Neutrophil (primary cell): ENCODE data around the gene EFCAB6.

Experiments used
- H3K27ac ChIP-seq: fragments of 200-600 bp; sonication (generic); 2 replicates; pipeline ENCODE4 v1.5.1; 2016; ENCODE audit warnings: mild to moderate bottlenecking, moderate library complexity
- H3K27me3 ChIP-seq: fragments of 200-600 bp; sonication (generic); 2 replicates; pipeline ENCODE4 v1.6.0; 2016; ENCODE audit warnings: mild to moderate bottlenecking
- H3K36me3 ChIP-seq: fragments of 200-600 bp; sonication (generic); 2 replicates; pipeline ENCODE4 v1.5.1; 2017
- H3K4me1 ChIP-seq, 2 experiments: fragments of 200-600 bp in 1 of 2; sonication (generic) in 1 of 2; 1 replicate in 1 of 2; 2 replicates in 1 of 2; pipeline versions ENCODE4 v1.5.1 to v1.6.1; 2013 to 2016; ENCODE audit warnings: low read depth in 1 of 2, low read length in 1 of 2, mild to moderate bottlenecking in 1 of 2, moderate library complexity in 1 of 2; ENCODE audit not compliant: control insufficient read depth in 1 of 2, insufficient read depth in 1 of 2
- H3K4me3 ChIP-seq, 2 experiments: fragments of 200-600 bp in 1 of 2; sonication (generic) in 1 of 2; 1 replicate in 1 of 2; 2 replicates in 1 of 2; pipeline ENCODE4 v1.5.1; 2013 to 2016; ENCODE audit warnings: low read depth in 1 of 2, low read length in 1 of 2, mild to moderate bottlenecking in 1 of 2, moderate library complexity in 1 of 2
- H3K9me3 ChIP-seq: fragments of 200-600 bp; sonication (generic); 2 replicates; pipeline ENCODE4 v1.5.1; 2016
- CTCF ChIP-seq: fragments of 200-600 bp; sonication (generic); IDR thresholded peaks from 2 replicates; pipeline ENCODE4 v1.5.1; 2016; ENCODE audit warnings: antibody characterized with exemption

Gene EFCAB6

GRCh38 chr22:43706151-43706550 is 106.0 kb downstream of the EFCAB6 start:
- no peak for TF ChIP-seq CTCF
- H3K4me3 ChIP-seq: no peak overlapping the region
- peaks cover 5% of the 10 kb centered on the region for H3K9me3 ChIP-seq
- H3K27me3 ChIP-seq: no peaks in the 10 kb centered on the region
- H3K36me3 ChIP-seq: no peaks in the 10 kb centered on the region
- H3K27ac ChIP-seq: no peak overlapping the region
- no peaks in the 10 kb centered on the region for H3K4me1 ChIP-seq

GRCh38 chr22:43704051-43704450 is 108.1 kb downstream of the EFCAB6 start:
- Histone ChIP-seq H3K36me3 (no peaks in the 10 kb centered on the region), H3K27ac (no peak overlapping the region), H3K4me1 (no peaks in the 10 kb centered on the region), H3K27me3 (no peaks in the 10 kb centered on the region), H3K4me3 (no peak overlapping the region), H3K9me3 (peaks cover 5% of the 10 kb centered on the region)
- no peak for TF ChIP-seq CTCF

- no peaks in the 10 kb centered on the region for H3K36me3 ChIP-seq
- H3K27ac ChIP-seq: no peak overlapping the region
- no peaks in the 10 kb centered on the region for H3K4me1 ChIP-seq
- H3K4me3 ChIP-seq: no peak overlapping the region
- peaks cover 9% of the 10 kb centered on the region for H3K27me3 ChIP-seq
- no peak for TF ChIP-seq CTCF
- peaks cover 5% of the 10 kb centered on the region for H3K9me3 ChIP-seq
Observed at GRCh38 chr22:43698403-43698802, 113.7 kb downstream of the EFCAB6 start.

GRCh38 chr22:43697894-43698293 is 114.2 kb downstream of the EFCAB6 start:
- H3K27ac ChIP-seq: no peak overlapping the region

GRCh38 chr22:43693249-43693648 is 118.9 kb downstream of the EFCAB6 start:
- no peak overlapping the region for H3K4me3 ChIP-seq

More at GRCh38 chr22:43697894-43698293, 114.2 kb downstream of the EFCAB6 start:
- H3K4me3 ChIP-seq: no peak overlapping the region
- peaks cover 2% of the 10 kb centered on the region for H3K9me3 ChIP-seq
- no peaks in the 10 kb centered on the region for H3K4me1 ChIP-seq
- TF ChIP-seq CTCF: no peak
- peaks cover 9% of the 10 kb centered on the region for H3K27me3 ChIP-seq
- H3K36me3 ChIP-seq: no peaks in the 10 kb centered on the region

More at GRCh38 chr22:43693249-43693648, 118.9 kb downstream of the EFCAB6 start:
- Histone ChIP-seq H3K4me1 (no peaks in the 10 kb centered on the region), H3K9me3 (no peaks in the 10 kb centered on the region), H3K36me3 (no peaks in the 10 kb centered on the region), H3K27me3 (peaks cover 9% of the 10 kb centered on the region), H3K27ac (no peak overlapping the region)
- TF ChIP-seq CTCF: no peak
